Measurements from ENCODE around the gene CRTC3. TPM values are rescaled to one million over a fixed set of nuclear protein-coding genes. Genes with fewer than 3 reads are reported as not detected.

CRTC3 gene
- total RNA-seq, 2 experiments from 2014 or later = 5.6 to 14.7 TPM

DNA sequence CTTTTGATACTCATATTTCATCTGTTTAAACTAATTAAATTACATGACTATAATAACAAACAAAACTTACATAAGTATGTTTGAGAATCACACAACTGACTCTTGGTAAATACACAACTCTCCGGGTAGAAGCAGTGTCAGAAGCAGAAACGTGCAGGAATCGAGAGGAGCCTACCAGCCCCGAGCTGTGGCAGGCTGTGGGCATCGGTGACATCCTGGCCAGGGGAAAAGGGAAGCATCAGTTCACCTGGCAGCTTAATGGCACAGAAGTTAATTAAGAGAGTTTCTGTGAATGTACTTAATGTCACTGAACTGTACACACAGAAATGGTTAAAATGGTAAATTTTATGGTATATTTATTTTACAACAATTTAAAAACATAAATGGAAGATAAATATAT lies 90.2 kb downstream of the CRTC3 start:
- BruUV-seq (replicated peaks) = no TSS peak
- H4K20me1 ChIP-seq (ENCODE audit: insufficient read depth, low read length) = no peaks in the 10 kb centered on the region
- H3K9me2 ChIP-seq (ENCODE audit: insufficient read depth, low read length) = no peaks in the 10 kb centered on the region
- TF ChIP-seq, protein P1, sequence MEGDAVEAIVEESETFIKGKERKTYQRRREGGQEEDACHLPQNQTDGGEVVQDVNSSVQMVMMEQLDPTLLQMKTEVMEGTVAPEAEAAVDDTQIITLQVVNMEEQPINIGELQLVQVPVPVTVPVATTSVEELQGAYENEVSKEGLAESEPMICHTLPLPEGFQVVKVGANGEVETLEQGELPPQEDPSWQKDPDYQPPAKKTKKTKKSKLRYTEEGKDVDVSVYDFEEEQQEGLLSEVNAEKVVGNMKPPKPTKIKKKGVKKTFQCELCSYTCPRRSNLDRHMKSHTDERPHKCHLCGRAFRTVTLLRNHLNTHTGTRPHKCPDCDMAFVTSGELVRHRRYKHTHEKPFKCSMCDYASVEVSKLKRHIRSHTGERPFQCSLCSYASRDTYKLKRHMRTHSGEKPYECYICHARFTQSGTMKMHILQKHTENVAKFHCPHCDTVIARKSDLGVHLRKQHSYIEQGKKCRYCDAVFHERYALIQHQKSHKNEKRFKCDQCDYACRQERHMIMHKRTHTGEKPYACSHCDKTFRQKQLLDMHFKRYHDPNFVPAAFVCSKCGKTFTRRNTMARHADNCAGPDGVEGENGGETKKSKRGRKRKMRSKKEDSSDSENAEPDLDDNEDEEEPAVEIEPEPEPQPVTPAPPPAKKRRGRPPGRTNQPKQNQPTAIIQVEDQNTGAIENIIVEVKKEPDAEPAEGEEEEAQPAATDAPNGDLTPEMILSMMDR (conservative IDR thresholded peaks at IDR 0.05; ENCODE audit: low read length) = no peak
- no peak for TF ChIP-seq EZH2phosphoT487 (IDR thresholded peaks at IDR 0.05; ENCODE audit: borderline replicate concordance, low read depth, low read length)
- ChIA-PET POLR2A (interaction anchor here (0.9 to 1.1 kb wide), 2 partner anchors 12 to 58 kb away, joined by 3 read pairs; no protein-coding TSS in a partner anchor), CTCF (ENCODE audit: unreplicated experiment) (no interaction called here)
- peaks cover 14% of the 10 kb centered on the region for H3K4me1 ChIP-seq (ENCODE audit: insufficient read depth, low read length, poor library complexity, severe bottlenecking)
- H3K36me3 ChIP-seq (ENCODE audit: insufficient read depth, low read length) = no peaks in the 10 kb centered on the region
- no peaks in the 10 kb centered on the region for H3K9me3 ChIP-seq (ENCODE audit: low read length)
- no peak overlapping the region for H3K27ac ChIP-seq (ENCODE audit: low read depth, low read length, poor library complexity, severe bottlenecking)
- peak overlapping the region; percentile 57 for H3K4me2 ChIP-seq (ENCODE audit: low read length)
- H3K4me3 ChIP-seq (ENCODE audit: low read depth, low read length, poor library complexity, severe bottlenecking) = no peak overlapping the region
- no peaks in the 10 kb centered on the region for H3K79me2 ChIP-seq (ENCODE audit: insufficient read depth, low read depth, low read length)
- H2AFZ ChIP-seq (ENCODE audit: low read length) = peak overlapping the region; percentile 72; the same call in 1 of the 2 replicates
- no peak for DNase-seq (ENCODE audit: low spot score)
- intact Hi-C loops (cut with micrococcal nuclease; ENCODE audit: unreplicated experiment) = no loop called here

GRCh38 chr15:90620379-90621067 lies 90.8 kb downstream of the CRTC3 start:
- H3K4me1 ChIP-seq (ENCODE audit: insufficient read depth, low read length, poor library complexity, severe bottlenecking) = peaks cover 14% of the 10 kb centered on the region
- intact Hi-C loops (cut with micrococcal nuclease; ENCODE audit: unreplicated experiment) = no loop called here
- H3K4me2 ChIP-seq (ENCODE audit: low read length) = peak overlapping the region; percentile 57
- H3K27ac ChIP-seq (ENCODE audit: low read depth, low read length, poor library complexity, severe bottlenecking) = no peak overlapping the region
- H3K9me3 ChIP-seq (ENCODE audit: low read length) = no peaks in the 10 kb centered on the region
- BruUV-seq (replicated peaks) = no TSS peak
- ChIA-PET POLR2A (interaction anchor here (0.9 kb wide), 1 partner anchor 13 kb away, joined by 3 read pairs; no protein-coding TSS in a partner anchor), CTCF (ENCODE audit: unreplicated experiment) (interaction anchor here (0.6 kb wide), 1 partner anchor 213 kb away, joined by 3 read pairs; no protein-coding TSS in a partner anchor)
- no peaks in the 10 kb centered on the region for H3K79me2 ChIP-seq (ENCODE audit: insufficient read depth, low read depth, low read length)
- no peak overlapping the region for H3K4me3 ChIP-seq (ENCODE audit: low read depth, low read length, poor library complexity, severe bottlenecking)
- TF ChIP-seq, protein P1 (conservative IDR thresholded peaks at IDR 0.05; ENCODE audit: low read length) = no peak
- no peak for TF ChIP-seq EZH2phosphoT487 (IDR thresholded peaks at IDR 0.05; ENCODE audit: borderline replicate concordance, low read depth, low read length)
- no peaks in the 10 kb centered on the region for H4K20me1 ChIP-seq (ENCODE audit: insufficient read depth, low read length)
- H3K9me2 ChIP-seq (ENCODE audit: insufficient read depth, low read length) = no peaks in the 10 kb centered on the region
- H3K36me3 ChIP-seq (ENCODE audit: insufficient read depth, low read length) = no peaks in the 10 kb centered on the region
- peak; percentile 72 for DNase-seq (ENCODE audit: low spot score)
- peak overlapping the region; percentile 72 for H2AFZ ChIP-seq (ENCODE audit: low read length)

- H3K79me2 ChIP-seq (ENCODE audit: insufficient read depth, low read depth, low read length) = no peaks in the 10 kb centered on the region
- CTCF ChIA-PET (ENCODE audit: unreplicated experiment) = no interaction called here
- BruUV-seq (replicated peaks) = no TSS peak
- H3K9me3 ChIP-seq (ENCODE audit: low read length) = no peaks in the 10 kb centered on the region
- H2AFZ ChIP-seq (ENCODE audit: low read length) = no peak overlapping the region
- no peaks in the 10 kb centered on the region for H4K20me1 ChIP-seq (ENCODE audit: insufficient read depth, low read length)
- H3K36me3 ChIP-seq (ENCODE audit: insufficient read depth, low read length) = no peaks in the 10 kb centered on the region
- no peaks in the 10 kb centered on the region for H3K9me2 ChIP-seq (ENCODE audit: insufficient read depth, low read length)
- H3K4me3 ChIP-seq (ENCODE audit: low read depth, low read length, poor library complexity, severe bottlenecking) = no peak overlapping the region
- intact Hi-C loops (cut with micrococcal nuclease; ENCODE audit: unreplicated experiment) = no loop called here
- H3K4me1 ChIP-seq (ENCODE audit: insufficient read depth, low read length, poor library complexity, severe bottlenecking) = peaks cover 14% of the 10 kb centered on the region
- H3K27ac ChIP-seq (ENCODE audit: low read depth, low read length, poor library complexity, severe bottlenecking) = no peak overlapping the region
- H3K4me2 ChIP-seq (ENCODE audit: low read length) = no peak overlapping the region
- TF ChIP-seq, protein P1 (conservative IDR thresholded peaks at IDR 0.05; ENCODE audit: low read length) = no peak
- TF ChIP-seq EZH2phosphoT487 (IDR thresholded peaks at IDR 0.05; ENCODE audit: borderline replicate concordance, low read depth, low read length) = no peak
- no peak for DNase-seq (ENCODE audit: low spot score)
- POLR2A ChIA-PET = interaction anchor here (0.6 kb wide), 1 partner anchor 14 kb away, joined by 3 read pairs; no protein-coding TSS in a partner anchor
Observed at GRCh38 chr15:90623854-90624253, 94.1 kb downstream of the CRTC3 start.

Data from OCI-LY7 (cell line).